Sigmoid colon (tissue), 4 donors: Measurements from ENCODE around the gene CNTNAP4.

ENCODE experiments used
- EP300 ChIP-seq, 4 donors: sonication (generic); formaldehyde crosslinking; IDR thresholded peaks; one replicate each; pipeline ENCODE4 v1.6.1; 2017; ENCODE audit warnings: antibody characterized with exemption in 4 of 4
- TF ChIP-seq, protein P1 (sequence below), 4 experiments: fragments of 450-650 bp in 3 of 4; fragments of 200-600 bp in 1 of 4; IDR thresholded peaks; one replicate each; pipeline ENCODE4 v1.5.1; 2016 to 2019; ENCODE audit warnings: antibody characterized with exemption in 4 of 4, mild to moderate bottlenecking in 3 of 4, moderate library complexity in 2 of 4

DNA sequence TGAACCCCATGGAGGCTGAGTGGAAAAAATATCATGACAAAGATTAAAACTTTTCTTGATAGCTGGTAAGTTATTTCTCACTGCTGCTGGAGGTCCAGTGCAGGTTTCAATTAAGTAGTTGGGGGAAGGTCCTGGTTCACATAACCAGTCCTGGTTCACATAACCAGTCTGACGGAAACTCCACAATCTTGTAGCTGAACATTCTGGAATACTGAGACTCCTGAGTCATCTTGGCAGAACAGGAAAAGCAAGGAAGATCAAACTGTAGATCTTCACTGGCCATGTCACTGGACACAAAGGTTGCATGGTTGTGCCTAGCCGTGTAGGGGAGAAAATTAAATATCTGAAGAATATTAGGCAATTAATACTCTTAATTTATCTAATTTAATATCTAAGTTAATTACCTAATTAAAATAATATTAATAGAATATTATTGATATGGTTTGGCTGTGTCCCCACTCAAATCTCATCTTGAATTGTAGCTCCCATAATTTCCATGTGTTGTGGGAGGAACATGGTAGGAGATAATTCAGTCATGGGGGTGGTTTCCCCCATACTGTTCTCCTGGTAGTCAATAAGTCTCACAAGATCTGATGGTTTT, 48.6 kb upstream of the CNTNAP4 start:
- TF ChIP-seq, protein P1, sequence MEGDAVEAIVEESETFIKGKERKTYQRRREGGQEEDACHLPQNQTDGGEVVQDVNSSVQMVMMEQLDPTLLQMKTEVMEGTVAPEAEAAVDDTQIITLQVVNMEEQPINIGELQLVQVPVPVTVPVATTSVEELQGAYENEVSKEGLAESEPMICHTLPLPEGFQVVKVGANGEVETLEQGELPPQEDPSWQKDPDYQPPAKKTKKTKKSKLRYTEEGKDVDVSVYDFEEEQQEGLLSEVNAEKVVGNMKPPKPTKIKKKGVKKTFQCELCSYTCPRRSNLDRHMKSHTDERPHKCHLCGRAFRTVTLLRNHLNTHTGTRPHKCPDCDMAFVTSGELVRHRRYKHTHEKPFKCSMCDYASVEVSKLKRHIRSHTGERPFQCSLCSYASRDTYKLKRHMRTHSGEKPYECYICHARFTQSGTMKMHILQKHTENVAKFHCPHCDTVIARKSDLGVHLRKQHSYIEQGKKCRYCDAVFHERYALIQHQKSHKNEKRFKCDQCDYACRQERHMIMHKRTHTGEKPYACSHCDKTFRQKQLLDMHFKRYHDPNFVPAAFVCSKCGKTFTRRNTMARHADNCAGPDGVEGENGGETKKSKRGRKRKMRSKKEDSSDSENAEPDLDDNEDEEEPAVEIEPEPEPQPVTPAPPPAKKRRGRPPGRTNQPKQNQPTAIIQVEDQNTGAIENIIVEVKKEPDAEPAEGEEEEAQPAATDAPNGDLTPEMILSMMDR (IDR thresholded peaks at IDR 0.05), result no peak
- no peak for TF ChIP-seq EP300 (IDR thresholded peaks at IDR 0.05)
